HTERT RPE-1 (cell line): ENCODE data around the gene MAP3K5.
"Not testable (repeated sequence)": the region's sequence is repeated elsewhere in the genome, so short reads cannot be mapped to it uniquely, and the experiment has no call there.

Experiments
- in situ Hi-C: fragments of 300-500 bp; cut with MboI; formaldehyde crosslinking; loops from 4 replicates; pipeline ENCODE4 v1.14.3; 2020; ENCODE audit warnings: low sequenced_read_pairs

The MAP3K5 gene

DNA sequence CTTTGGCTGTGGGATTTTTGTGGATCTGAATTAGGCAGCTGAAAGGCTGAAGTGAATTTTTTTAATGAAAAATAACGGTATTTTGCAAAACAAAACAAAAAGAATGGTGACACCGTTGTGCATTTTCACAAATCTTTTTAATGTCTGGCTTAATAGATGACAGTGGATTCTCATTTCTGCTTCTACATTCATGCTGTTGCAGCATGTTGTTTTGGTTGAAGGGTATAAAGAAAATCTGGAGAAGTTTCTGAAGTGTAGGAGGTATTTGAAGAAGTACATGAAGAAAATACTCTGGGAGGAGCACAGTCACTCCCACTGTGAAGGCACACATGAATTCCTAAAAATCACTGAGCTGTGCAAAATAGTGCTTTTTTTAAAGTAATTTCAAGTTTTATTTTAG is 3.1 kb upstream of the MAP3K5 start:
- in situ Hi-C loops, result no loop called here

- in situ Hi-C loops, result no loop called here
Measured at GRCh38 chr6:136793363-136793762, 1.1 kb upstream of the MAP3K5 start.

- in situ Hi-C loops, result no loop called here
Measured at GRCh38 chr6:136792095-136792409, 225 bp downstream of the MAP3K5 start.

DNA sequence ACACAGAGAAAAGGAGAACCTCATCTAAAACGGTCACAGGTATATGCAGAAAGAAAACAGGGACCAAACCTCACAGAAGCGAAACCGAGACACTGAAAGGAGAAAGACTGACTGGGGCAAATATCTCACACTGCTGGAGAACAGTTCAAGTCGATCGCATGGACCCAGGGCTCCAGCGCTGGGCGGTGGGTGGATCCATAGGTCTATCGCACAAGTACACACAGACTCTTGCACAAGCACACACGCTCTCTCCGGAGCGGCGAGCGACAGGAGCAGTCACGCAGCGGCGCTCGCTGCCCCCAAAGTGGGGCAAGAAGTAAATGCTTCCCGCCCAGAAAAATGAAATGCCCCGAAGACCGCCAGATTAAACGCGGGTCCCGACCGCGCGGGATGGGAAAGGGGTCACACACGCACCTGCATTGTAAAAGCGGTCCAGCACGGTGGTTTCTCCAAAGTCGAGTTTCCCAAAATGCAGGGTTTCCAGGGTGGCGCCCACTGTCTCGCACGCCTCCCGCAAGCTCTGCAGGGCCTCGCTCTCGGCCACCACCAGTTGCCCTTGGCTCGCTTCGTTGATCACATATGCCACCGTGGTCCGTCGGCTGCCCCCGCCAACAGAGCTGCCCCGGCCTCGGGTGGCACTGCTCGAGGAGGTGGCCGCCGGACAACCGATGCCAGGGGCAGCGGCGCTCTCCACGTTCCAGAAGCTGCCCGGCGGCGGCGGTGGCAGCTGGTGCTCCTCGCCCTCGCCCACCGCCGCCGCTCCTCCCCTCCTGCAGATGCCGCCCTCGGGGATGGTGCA is 782 bp downstream of the MAP3K5 start:
- in situ Hi-C loops, result no loop called here

DNA sequence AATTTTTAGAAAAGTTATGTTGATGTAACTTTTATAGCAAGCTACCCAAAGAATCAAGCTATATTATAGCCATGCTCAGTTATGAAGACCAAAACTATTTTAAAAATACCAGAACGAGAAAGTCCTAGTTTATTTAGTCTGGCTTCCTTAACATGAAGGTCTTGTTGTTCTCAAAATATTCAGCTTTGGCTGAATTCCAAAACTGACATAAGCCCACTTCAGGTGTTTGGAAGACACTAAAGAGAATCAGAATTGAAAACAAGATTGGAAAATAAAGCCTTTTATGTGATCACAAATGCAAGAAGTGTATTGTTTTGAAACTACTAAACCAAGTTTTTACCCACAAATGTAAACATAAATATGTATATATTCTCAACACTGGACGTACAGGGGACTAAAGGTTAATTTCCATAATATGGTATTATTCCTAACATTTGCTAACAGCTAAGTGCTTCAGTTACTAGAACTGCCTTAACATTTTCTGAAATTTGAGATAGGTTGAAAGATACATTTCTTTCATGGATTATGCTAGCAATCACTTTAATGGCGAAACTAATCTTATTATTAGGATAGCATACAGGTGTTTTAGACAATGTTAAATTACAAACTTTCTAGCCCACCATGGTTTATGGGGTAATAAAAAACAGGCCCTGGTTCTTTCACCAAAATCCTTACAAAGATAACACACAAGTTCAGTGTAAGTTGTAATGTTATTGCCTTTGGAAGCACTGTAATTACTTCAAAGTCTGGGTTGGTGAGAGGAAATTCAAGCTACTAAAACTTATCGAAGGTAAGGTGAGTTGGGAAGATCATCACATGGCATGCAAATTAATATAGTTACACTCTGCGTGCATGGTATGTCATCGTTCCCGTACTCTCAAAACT is 1.6 kb downstream of the MAP3K5 start:
- in situ Hi-C loops, result no loop called here

GRCh38 chr6:136789440-136789839 is 2.8 kb downstream of the MAP3K5 start:
- in situ Hi-C loops, result not testable (repeated sequence)

DNA sequence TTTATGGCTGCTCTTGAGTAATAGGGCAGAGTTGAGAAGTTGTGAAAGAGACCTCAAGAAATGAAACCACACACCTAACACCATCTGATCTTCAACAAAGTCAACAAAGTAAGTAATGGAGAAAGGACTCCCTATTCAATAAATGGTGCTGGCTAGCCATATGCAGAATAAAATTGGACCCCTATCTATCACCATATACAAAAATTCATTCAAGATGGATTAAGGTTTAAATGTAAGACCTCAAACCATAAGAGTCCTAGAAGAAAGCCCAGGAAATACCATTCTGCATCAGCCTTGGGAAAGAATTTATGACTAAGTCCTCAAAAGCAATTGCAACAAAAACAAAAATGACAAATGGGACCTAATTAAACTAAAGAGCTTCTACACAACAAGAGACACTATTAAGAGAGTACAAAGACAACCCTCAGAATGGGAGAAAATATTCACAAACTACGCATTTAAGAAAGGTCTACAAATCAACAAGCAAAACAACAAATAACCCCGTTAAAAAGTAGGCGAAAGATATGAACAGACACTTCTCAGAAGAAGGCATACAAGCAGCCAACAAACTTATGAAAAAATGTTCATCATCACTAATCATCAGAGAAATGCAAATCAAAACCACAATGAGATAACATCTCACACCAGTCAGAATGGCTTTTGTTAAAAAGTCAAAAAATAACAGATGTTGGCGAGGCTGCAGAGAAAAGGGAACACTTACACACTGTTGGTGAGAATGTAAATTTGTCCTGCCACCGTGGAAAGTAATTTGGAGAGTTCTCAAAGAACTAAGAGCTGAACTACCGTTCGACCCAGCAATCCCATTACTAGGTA is 4.0 kb downstream of the MAP3K5 start:
- in situ Hi-C loops, result no loop called here

DNA sequence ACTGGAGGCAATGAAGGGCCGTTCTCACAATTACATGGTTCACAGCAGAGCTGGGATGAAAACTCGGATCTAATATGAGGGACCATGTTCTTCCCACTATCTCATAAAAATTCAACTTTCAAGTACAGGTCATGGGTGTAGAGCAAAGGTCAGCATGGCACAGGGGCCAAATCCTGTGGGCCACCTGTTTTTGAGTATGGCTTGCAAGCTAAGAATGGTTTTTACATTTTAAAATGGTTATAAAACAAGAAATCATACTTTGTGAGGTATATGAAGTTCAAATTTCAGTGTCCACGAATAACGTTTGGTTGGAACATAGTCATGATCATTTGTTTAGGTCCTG is 4.6 kb downstream of the MAP3K5 start:
- in situ Hi-C loops, result no loop called here

- in situ Hi-C loops, result no loop called here
Measured at GRCh38 chr6:136786658-136787057, 5.6 kb downstream of the MAP3K5 start.

GRCh38 chr6:136784910-136785746 is 7.1 kb downstream of the MAP3K5 start:
- in situ Hi-C loops, result no loop called here

DNA sequence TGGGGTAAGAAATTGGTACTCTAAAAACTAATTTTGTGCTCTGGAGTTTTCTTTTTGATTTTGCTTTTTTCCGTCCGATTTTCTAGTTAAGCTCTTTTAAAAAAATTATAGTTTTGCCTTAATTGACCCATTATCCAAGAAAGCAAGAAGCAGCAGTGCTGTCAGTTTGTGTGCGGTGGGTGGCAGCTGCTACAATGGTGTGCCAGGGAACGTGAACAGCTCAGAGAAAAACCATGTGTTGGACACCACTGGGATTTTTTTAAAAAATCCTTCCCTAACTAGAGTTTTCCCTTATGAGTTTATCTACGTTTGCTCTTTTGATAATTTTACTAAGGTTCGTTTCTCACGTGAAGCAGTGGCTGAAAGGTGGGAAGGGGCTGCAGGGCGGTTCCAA is 8.0 kb downstream of the MAP3K5 start:
- in situ Hi-C loops, result no loop called here

GRCh38 chr6:136783495-136784270 is 8.6 kb downstream of the MAP3K5 start:
- in situ Hi-C loops, result no loop called here

DNA sequence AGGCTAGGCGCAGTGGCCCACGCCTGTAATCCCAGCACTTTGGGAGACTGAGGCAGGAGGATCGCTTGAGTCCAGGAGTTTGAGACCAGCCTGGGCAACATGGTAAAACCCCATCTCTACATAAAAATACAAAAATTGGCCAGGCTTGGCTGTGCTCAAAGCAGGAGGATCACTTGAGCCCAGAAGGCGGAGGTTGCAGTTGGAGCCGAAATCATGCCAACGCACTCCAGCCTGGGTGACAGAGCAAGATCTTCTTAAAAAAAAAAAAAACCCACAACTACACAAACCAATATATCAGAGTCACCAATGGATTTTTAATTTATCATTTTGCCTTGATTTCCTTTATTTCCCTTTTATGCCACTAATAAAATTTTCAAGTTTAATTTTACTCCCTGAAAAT is 9.3 kb downstream of the MAP3K5 start:
- in situ Hi-C loops, result no loop called here

DNA sequence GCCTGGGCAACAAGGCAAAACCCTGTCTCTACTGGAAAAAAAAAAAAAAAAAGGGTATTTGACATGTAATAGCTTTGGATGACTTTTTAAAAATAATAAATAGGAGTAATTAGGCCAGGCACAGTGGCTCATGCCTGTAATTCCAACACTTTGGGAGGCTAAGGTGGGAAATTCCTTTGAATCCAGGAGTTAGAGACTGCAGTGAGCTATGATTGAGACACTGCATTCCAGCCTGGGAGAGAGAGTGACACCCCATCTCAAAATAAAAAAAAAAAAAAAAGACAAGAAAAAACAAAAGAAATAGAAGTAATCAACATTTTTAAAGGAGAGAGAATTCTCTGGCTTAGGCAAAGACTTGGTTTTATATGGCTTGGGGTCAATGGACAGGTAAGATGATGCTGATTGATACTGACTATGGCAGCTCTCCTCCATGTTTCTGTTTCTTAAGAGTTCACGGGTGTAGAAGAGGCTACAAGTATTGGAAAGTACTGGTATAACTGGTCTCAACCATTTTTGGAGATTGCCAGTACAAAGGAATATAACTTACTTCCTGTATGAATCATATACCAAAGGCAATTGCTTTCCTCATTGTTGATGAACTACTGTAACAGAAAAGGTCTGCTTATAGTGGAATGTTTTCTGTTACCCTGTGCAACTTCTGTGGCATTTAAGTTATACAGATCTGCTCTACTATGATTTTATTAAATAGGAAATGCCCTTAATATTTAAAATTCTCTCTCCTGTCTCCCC is 10.1 kb downstream of the MAP3K5 start:
- in situ Hi-C loops, result no loop called here

DNA sequence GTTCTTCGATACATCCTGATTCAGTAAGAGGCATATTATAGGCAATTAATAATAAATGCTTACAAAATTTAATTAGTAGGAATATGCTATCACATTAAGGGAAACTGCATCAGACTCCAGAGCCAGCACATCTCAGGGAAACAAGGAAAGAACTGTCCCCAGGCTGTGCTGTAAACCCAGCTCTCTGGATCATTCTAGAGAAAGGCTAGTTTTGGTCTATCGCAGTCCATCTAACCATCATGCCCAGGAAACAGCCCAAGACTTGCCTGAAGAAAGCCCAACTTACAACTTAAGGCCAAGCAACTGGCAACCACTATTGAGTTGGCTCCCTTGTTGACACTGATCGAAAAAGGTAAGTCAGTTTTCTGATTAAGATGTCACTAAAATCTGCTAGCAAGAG is 11.3 kb downstream of the MAP3K5 start:
- in situ Hi-C loops, result no loop called here

DNA sequence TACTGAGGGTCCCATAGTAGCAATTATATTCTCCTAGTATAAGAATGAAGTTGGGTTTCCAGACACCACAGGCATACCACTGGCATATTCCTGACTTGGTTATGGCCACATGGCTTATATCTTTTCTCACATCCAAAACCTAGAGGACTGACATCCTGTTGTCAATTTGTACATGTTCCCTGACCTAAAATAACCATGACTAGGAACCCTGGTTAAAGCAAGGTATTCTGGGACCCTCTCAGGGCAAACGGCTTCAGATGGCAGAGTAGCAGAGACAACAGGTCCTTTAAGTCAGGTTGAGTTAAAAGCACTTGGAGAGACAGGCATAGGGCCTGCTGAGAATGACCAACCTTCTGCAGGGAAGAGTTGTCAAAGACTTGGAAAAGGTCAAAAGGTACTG is 12.6 kb downstream of the MAP3K5 start:
- in situ Hi-C loops, result no loop called here

- in situ Hi-C loops, result no loop called here
Measured at GRCh38 chr6:136777651-136778050, 14.6 kb downstream of the MAP3K5 start.

- in situ Hi-C loops, result no loop called here
Measured at GRCh38 chr6:136775548-136775947, 16.7 kb downstream of the MAP3K5 start.

GRCh38 chr6:136775081-136775480 is 17.2 kb downstream of the MAP3K5 start:
- in situ Hi-C loops, result no loop called here
